HepG2 (cell line): ENCODE results near the gene METTL23. TPM values are rescaled to one million over a fixed set of nuclear protein-coding genes. Genes with fewer than 3 reads are reported as not detected.

Experiments used
- CBX2 ChIP-seq, 2 experiments: fragments of 200-600 bp in 1 of 2; sonication (generic); formaldehyde crosslinking in 1 of 2; IDR thresholded peaks; 2 replicates each; pipeline versions ENCODE4 v1.7.0 to v1.8.1; 2018 to 2022; ENCODE audit warnings: low read depth in 2 of 2, low read length in 1 of 2, mild to moderate bottlenecking in 1 of 2, missing genetic modification reagents in 1 of 2
- ELF3 ChIP-seq: IDR thresholded peaks from 2 replicates; pipeline ENCODE4 v1.6.1; 2016; ENCODE audit warnings: missing genetic modification reagents, missing compliant biosample characterization
- HOMEZ ChIP-seq: IDR thresholded peaks from 2 replicates; pipeline ENCODE4 v1.6.1; 2016; ENCODE audit warnings: low read depth
- JUN ChIP-seq: sonication (generic); formaldehyde crosslinking; IDR thresholded peaks from 2 replicates; pipeline ENCODE4 v1.4.0; 2020; ENCODE audit warnings: mild to moderate bottlenecking, missing genetic modification reagents
- KAT2B ChIP-seq: fragments of 150-350 bp; IDR thresholded peaks from 2 replicates; pipeline ENCODE4 v1.6.1; 2014; ENCODE audit warnings: low read depth, low read length, borderline replicate concordance
- MED1 ChIP-seq: sonication (generic); formaldehyde crosslinking; IDR thresholded peaks from 2 replicates; pipeline ENCODE4 v1.4.0; 2020; ENCODE audit warnings: missing genetic modification reagents
- MIER3 ChIP-seq: IDR thresholded peaks from 2 replicates; pipeline ENCODE4 v1.6.1; 2016; ENCODE audit warnings: missing compliant biosample characterization, borderline replicate concordance
- MZF1 ChIP-seq: sonication (generic); formaldehyde crosslinking; IDR thresholded peaks from 2 replicates; pipeline ENCODE4 v1.8.1; 2023; ENCODE audit warnings: mild to moderate bottlenecking, missing genetic modification reagents, borderline replicate concordance
- NCOA1 ChIP-seq: sonication (generic); formaldehyde crosslinking; IDR thresholded peaks from 2 replicates; pipeline ENCODE4 v1.9.0; 2021; ENCODE audit warnings: missing genetic modification reagents
- NFAT5 ChIP-seq: sonication (generic); formaldehyde crosslinking; IDR thresholded peaks from 2 replicates; pipeline ENCODE4 v1.4.0; 2020; ENCODE audit warnings: missing genetic modification reagents
- REST ChIP-seq, 2 experiments: IDR thresholded peaks; 2 replicates each; pipeline ENCODE4 v1.6.1; 2011 to 2012; ENCODE audit warnings: low read length in 2 of 2, borderline replicate concordance in 1 of 2, low read depth in 1 of 2, mild to moderate bottlenecking in 1 of 2, moderate library complexity in 1 of 2
- SMAD9 ChIP-seq: sonication (generic); formaldehyde crosslinking; IDR thresholded peaks from 2 replicates; pipeline ENCODE4 v1.5.1; 2020; ENCODE audit warnings: mild to moderate bottlenecking, missing genetic modification reagents
- SP5 ChIP-seq: IDR thresholded peaks from 2 replicates; pipeline ENCODE4 v1.6.1; 2016; ENCODE audit warnings: low read depth, borderline replicate concordance
- TBP ChIP-seq: sonication (generic); formaldehyde crosslinking; IDR thresholded peaks from 2 replicates; pipeline ENCODE4 v1.5.0; 2020; ENCODE audit warnings: missing genetic modification reagents
- TOE1 ChIP-seq: sonication (generic); formaldehyde crosslinking; IDR thresholded peaks from 2 replicates; pipeline ENCODE4 v1.4.0; 2020; ENCODE audit warnings: mild to moderate bottlenecking, missing genetic modification reagents
- ZBTB42 ChIP-seq: sonication (generic); formaldehyde crosslinking; IDR thresholded peaks from 2 replicates; pipeline ENCODE4 v1.5.0; 2020; ENCODE audit warnings: mild to moderate bottlenecking, missing genetic modification reagents
- ZNF224 ChIP-seq: sonication (generic); formaldehyde crosslinking; IDR thresholded peaks from 2 replicates; pipeline ENCODE4 v1.5.0; 2020; ENCODE audit warnings: mild to moderate bottlenecking, missing genetic modification reagents
- ZNF782 ChIP-seq: sonication (generic); formaldehyde crosslinking; IDR thresholded peaks from 2 replicates; pipeline ENCODE4 v1.4.0; 2020; ENCODE audit warnings: missing genetic modification reagents, mild to moderate bottlenecking, borderline replicate concordance
- ZNF891 ChIP-seq: sonication (generic); formaldehyde crosslinking; IDR thresholded peaks from 2 replicates; pipeline ENCODE4 v1.5.0; 2020; ENCODE audit warnings: mild to moderate bottlenecking, missing genetic modification reagents
- polyA plus RNA-seq, 8 experiments: library from polyadenylated mRNA; depleted of rRNA in 3 of 8; stranded (reverse) in 7 of 8; unstranded in 1 of 8; fragments of >200 nt; fragmentation: Illumina TruSeq in 4 of 8; extraction: Trizol in 4 of 8; gene quantifications; 2 replicates each; pipeline versions ENCODE4 v1.2.1 to v1.2.3, GENCODE V29; 2011 to 2016; ENCODE audit warnings: low read depth in 4 of 8, missing spikeins in 1 of 8, mixed read lengths in 1 of 8; ENCODE audit not compliant: insufficient read depth in 1 of 8
- total RNA-seq, 5 experiments: library from RNA; depleted of rRNA; stranded (reverse); fragments of >200 nt; fragmentation: Illumina TruSeq; extraction: Trizol; gene quantifications; 2 replicates each; pipeline ENCODE4 v1.2.3, GENCODE V29; 2016; ENCODE audit warnings: low read depth in 1 of 5

The METTL23 gene
- total and polyA plus RNA-seq, 2 of the 13 experiments (the other 11 are each of a cell fraction or from before 2014, with no cell fraction given): 39.9 to 104 TPM

GRCh38 chr17:76736349-76737081 lies 9.9 kb downstream of the METTL23 start (continued):
- TF ChIP-seq NFAT5 (CRISPR knock-in tag) (no peak), JUN (CRISPR knock-in tag) (no peak), ZBTB42 (CRISPR knock-in tag) (0 out of 2 replicates have a peak, but pooled peaks have one; percentile 35), TBP (CRISPR knock-in tag) (0 out of 2 replicates have a peak, but pooled peaks have one; percentile 8), ZNF224 (CRISPR knock-in tag) (no peak), TOE1 (CRISPR knock-in tag) (no peak; the same call in 1 of the 2 replicates), REST (IDR thresholded peaks at IDR 0.05; ENCODE audit: borderline replicate concordance in 1 of 2, low read depth in 1 of 2, low read length in 2 of 2) (peak in 1 of 2 experiments; percentile 8; a peak in 2 of 4 replicates), CBX2 (IDR thresholded peaks at IDR 0.05; ENCODE audit: low read depth, low read length) (no peak), CBX2 (CRISPR knock-in tag; IDR thresholded peaks at IDR 0.05; ENCODE audit: low read depth) (no peak), MIER3 (no peak), ZNF891 (CRISPR knock-in tag) (no peak), ELF3 (CRISPR knock-in tag) (no peak), SP5 (CRISPR knock-in tag) (peak; percentile 52), SMAD9 (CRISPR knock-in tag) (no peak), KAT2B (no peak), MZF1 (CRISPR knock-in tag) (no peak), HOMEZ (no peak), NCOA1 (CRISPR knock-in tag) (no peak), ZNF782 (CRISPR knock-in tag) (peak; percentile 34; the same call in 1 of the 2 replicates), MED1 (peak; percentile 67)
